HepG2 (cell line): Measurements from ENCODE around the gene TMEM145. TPM values are rescaled to one million over a fixed set of nuclear protein-coding genes. Genes with fewer than 3 reads are reported as not detected.
A peak's percentile ranks its signal among the peaks of the same experiment; 100 is the strongest.

ENCODE experiments used
- DNMT1 ChIP-seq: sonication (generic); formaldehyde crosslinking; IDR thresholded peaks from 2 replicates; pipeline ENCODE4 v1.5.1; 2020; ENCODE audit warnings: mild to moderate bottlenecking, missing genetic modification reagents
- GLI4 ChIP-seq: sonication (generic); formaldehyde crosslinking; IDR thresholded peaks from 2 replicates; pipeline ENCODE4 v1.5.1; 2020; ENCODE audit warnings: missing genetic modification reagents, mild to moderate bottlenecking, moderate library complexity, borderline replicate concordance
- HDAC1 ChIP-seq: sonication (generic); formaldehyde crosslinking; IDR thresholded peaks from 2 replicates; pipeline ENCODE4 v1.5.1; 2020; ENCODE audit warnings: mild to moderate bottlenecking, missing genetic modification reagents
- HOXD1 ChIP-seq: sonication (generic); formaldehyde crosslinking; IDR thresholded peaks from 2 replicates; pipeline ENCODE4 v1.5.0; 2020; ENCODE audit warnings: missing genetic modification reagents
- IRF2 ChIP-seq: IDR thresholded peaks from 2 replicates; pipeline ENCODE4 v1.6.1; 2018; ENCODE audit warnings: missing genetic modification reagents, missing compliant biosample characterization
- KLF11 ChIP-seq: IDR thresholded peaks from 2 replicates; pipeline ENCODE4 v1.6.1; 2016; ENCODE audit warnings: missing compliant biosample characterization
- KLF16 ChIP-seq, 2 experiments: sonication (generic) in 1 of 2; formaldehyde crosslinking in 1 of 2; IDR thresholded peaks; 2 replicates each; pipeline versions ENCODE4 v1.6.1 to v1.8.0; 2016 to 2023; ENCODE audit warnings: missing genetic modification reagents in 2 of 2, missing compliant biosample characterization in 1 of 2
- MIER3 ChIP-seq: IDR thresholded peaks from 2 replicates; pipeline ENCODE4 v1.6.1; 2016; ENCODE audit warnings: missing compliant biosample characterization, borderline replicate concordance
- MIXL1 ChIP-seq: IDR thresholded peaks from 2 replicates; pipeline ENCODE4 v1.6.1; 2016
- NRL ChIP-seq: sonication (generic); formaldehyde crosslinking; IDR thresholded peaks from 2 replicates; pipeline ENCODE4 v1.5.0; 2020; ENCODE audit warnings: missing genetic modification reagents, mild to moderate bottlenecking, moderate library complexity, borderline replicate concordance
- POLR2AphosphoS5 ChIP-seq: IDR thresholded peaks from 2 replicates; pipeline ENCODE4 v1.6.1; 2012; ENCODE audit warnings: low read depth, low read length
- POLR2G ChIP-seq: fragments of 200-400 bp; formaldehyde crosslinking; IDR thresholded peaks from 2 replicates; pipeline ENCODE4 v1.6.1; 2018; ENCODE audit warnings: mild to moderate bottlenecking, low read depth, low read length, moderate library complexity
- SUZ12 ChIP-seq: fragments of 150-350 bp; IDR thresholded peaks from 2 replicates; pipeline ENCODE4 v1.6.1; 2014; ENCODE audit warnings: low read depth, low read length
- TBL1XR1 ChIP-seq: fragments of 150-350 bp; IDR thresholded peaks from 2 replicates; pipeline ENCODE4 v1.6.1; 2014; ENCODE audit warnings: borderline replicate concordance, low read length; ENCODE audit not compliant: partially characterized antibody
- YY1 ChIP-seq: IDR thresholded peaks from 2 replicates; pipeline ENCODE4 v1.6.1; 2011; ENCODE audit warnings: low read length, low read depth, moderate library complexity, mild to moderate bottlenecking; ENCODE audit not compliant: insufficient read depth, insufficient replicate concordance
- ZBTB3 ChIP-seq: sonication (generic); formaldehyde crosslinking; IDR thresholded peaks from 2 replicates; pipeline ENCODE4 v1.4.0; 2020; ENCODE audit warnings: low read depth, mild to moderate bottlenecking, moderate library complexity, missing genetic modification reagents, borderline replicate concordance
- ZFX ChIP-seq: sonication (generic); formaldehyde crosslinking; IDR thresholded peaks from 2 replicates; pipeline ENCODE4 v1.4.0; 2020; ENCODE audit warnings: mild to moderate bottlenecking, low read depth, missing genetic modification reagents, moderate library complexity
- ZNF180 ChIP-seq: sonication (generic); formaldehyde crosslinking; IDR thresholded peaks from 2 replicates; pipeline ENCODE4 v1.4.0; 2020; ENCODE audit warnings: low read depth, missing genetic modification reagents, borderline replicate concordance
- ZNF382 ChIP-seq: sonication (generic); formaldehyde crosslinking; IDR thresholded peaks from 2 replicates; pipeline ENCODE4 v1.5.0; 2020; ENCODE audit warnings: missing genetic modification reagents, mild to moderate bottlenecking, borderline replicate concordance
- ZNF451 ChIP-seq: sonication (generic); formaldehyde crosslinking; IDR thresholded peaks from 2 replicates; pipeline ENCODE4 v1.5.0; 2020; ENCODE audit warnings: mild to moderate bottlenecking, missing genetic modification reagents
- ZNF547 ChIP-seq: sonication (generic); formaldehyde crosslinking; IDR thresholded peaks from 2 replicates; pipeline ENCODE4 v1.5.1; 2020; ENCODE audit warnings: mild to moderate bottlenecking, missing genetic modification reagents
- ZSCAN31 ChIP-seq: sonication (generic); formaldehyde crosslinking; IDR thresholded peaks from 2 replicates; pipeline ENCODE4 v1.5.0; 2020; ENCODE audit warnings: low read depth, mild to moderate bottlenecking, missing genetic modification reagents
- polyA plus RNA-seq, 8 experiments: library from polyadenylated mRNA; depleted of rRNA in 3 of 8; stranded (reverse) in 7 of 8; unstranded in 1 of 8; fragments of >200 nt; fragmentation: Illumina TruSeq in 4 of 8; extraction: Trizol in 4 of 8; gene quantifications; 2 replicates each; pipeline versions ENCODE4 v1.2.1 to v1.2.3, GENCODE V29; 2011 to 2016; ENCODE audit warnings: low read depth in 4 of 8, missing spikeins in 1 of 8, mixed read lengths in 1 of 8; ENCODE audit not compliant: insufficient read depth in 1 of 8
- total RNA-seq, 5 experiments: library from RNA; depleted of rRNA; stranded (reverse); fragments of >200 nt; fragmentation: Illumina TruSeq; extraction: Trizol; gene quantifications; 2 replicates each; pipeline ENCODE4 v1.2.3, GENCODE V29; 2016; ENCODE audit warnings: low read depth in 1 of 5
- TF ChIP-seq, protein P1 (sequence below): sonication (generic); formaldehyde crosslinking; IDR thresholded peaks from 2 replicates; pipeline ENCODE4 v1.4.0; 2020; ENCODE audit warnings: missing genetic modification reagents, mild to moderate bottlenecking, borderline replicate concordance
- TF ChIP-seq, protein P2 (sequence below): sonication (generic); formaldehyde crosslinking; IDR thresholded peaks from 2 replicates; pipeline ENCODE4 v1.4.0; 2020; ENCODE audit warnings: missing genetic modification reagents, low read depth, mild to moderate bottlenecking, borderline replicate concordance
- TF ChIP-seq, protein P3 (sequence below): sonication (generic); formaldehyde crosslinking; IDR thresholded peaks from 2 replicates; pipeline ENCODE4 v1.5.1; 2020; ENCODE audit warnings: missing genetic modification reagents, mild to moderate bottlenecking, borderline replicate concordance

TMEM145 gene
- total and polyA plus RNA-seq, 2 of the 13 experiments (the other 11 are each of a cell fraction or from before 2014, with no cell fraction given): 0.07 to 5.1 TPM

DNA sequence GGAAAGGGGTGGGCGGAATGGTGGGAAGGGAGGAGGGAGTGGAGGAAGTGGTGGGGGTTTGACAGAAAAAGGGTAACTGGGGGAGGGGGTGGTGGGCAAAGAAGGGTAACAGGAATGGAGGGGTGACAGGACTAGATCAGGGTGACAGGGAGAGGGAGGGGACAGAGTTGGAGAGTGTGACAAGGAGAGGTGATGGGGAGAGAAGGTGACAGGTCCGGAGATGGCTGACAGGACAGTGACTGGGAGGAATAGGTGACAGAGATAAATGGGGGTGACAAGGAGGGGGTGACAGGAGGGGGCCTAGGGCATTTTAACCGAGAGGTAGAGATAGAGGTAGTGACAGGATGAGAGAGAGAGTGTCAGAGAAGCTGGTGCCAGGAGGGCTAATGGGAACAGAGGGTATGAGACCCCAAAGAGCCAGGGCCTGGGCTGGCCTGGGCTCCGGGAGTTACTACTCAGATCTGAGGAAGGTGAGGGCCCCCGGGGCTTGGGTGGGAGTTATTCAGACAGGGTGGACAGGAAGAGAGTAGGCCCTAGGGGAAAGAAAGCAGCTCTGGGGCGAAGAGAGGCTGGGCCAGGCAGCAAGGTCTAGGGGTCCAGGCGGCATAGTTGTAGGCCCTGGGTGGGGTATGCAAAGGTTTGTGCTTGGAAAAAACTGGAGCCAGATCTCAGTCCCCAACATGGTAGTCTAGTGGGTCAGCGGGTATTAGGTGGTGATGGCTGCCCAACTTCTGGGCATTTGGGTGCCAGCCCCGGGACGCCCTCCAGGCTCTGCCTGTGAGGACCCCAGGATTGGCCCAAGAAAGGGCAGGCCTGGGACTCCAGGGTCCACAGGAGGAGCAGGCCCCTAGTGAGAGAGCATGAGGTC lies 43.4 kb upstream of the TMEM145 start (continued):
- TF ChIP-seq NRL (CRISPR knock-in tag) (no peak), POLR2G (peak; percentile 18; the same call in 1 of the 2 replicates), ZBTB3 (CRISPR knock-in tag) (no peak), ZNF451 (no peak), ZNF180 (no peak), SUZ12 (no peak), ZNF547 (CRISPR knock-in tag) (peak; percentile 64; the same call in 1 of the 2 replicates), GLI4 (CRISPR knock-in tag) (no peak), ZSCAN31 (CRISPR knock-in tag) (0 out of 2 replicates have a peak, but pooled peaks have one; percentile 50), MIXL1 (CRISPR knock-in tag) (no peak), IRF2 (CRISPR knock-in tag) (no peak), TBL1XR1 (no peak), ZFX (CRISPR knock-in tag) (peak; percentile 11), ZNF382 (CRISPR knock-in tag) (no peak), DNMT1 (CRISPR knock-in tag) (no peak), YY1 (no peak), KLF11 (CRISPR knock-in tag) (no peak), KLF16 (CRISPR knock-in tag; IDR thresholded peaks at IDR 0.05) (0 out of 4 replicates have a peak, but pooled peaks of 1 of the 2 experiments have one; percentile 10), MIER3 (no peak), HDAC1 (CRISPR knock-in tag) (no peak), HOXD1 (CRISPR knock-in tag) (no peak), POLR2AphosphoS5 (no peak)
- TF ChIP-seq, protein P1, sequence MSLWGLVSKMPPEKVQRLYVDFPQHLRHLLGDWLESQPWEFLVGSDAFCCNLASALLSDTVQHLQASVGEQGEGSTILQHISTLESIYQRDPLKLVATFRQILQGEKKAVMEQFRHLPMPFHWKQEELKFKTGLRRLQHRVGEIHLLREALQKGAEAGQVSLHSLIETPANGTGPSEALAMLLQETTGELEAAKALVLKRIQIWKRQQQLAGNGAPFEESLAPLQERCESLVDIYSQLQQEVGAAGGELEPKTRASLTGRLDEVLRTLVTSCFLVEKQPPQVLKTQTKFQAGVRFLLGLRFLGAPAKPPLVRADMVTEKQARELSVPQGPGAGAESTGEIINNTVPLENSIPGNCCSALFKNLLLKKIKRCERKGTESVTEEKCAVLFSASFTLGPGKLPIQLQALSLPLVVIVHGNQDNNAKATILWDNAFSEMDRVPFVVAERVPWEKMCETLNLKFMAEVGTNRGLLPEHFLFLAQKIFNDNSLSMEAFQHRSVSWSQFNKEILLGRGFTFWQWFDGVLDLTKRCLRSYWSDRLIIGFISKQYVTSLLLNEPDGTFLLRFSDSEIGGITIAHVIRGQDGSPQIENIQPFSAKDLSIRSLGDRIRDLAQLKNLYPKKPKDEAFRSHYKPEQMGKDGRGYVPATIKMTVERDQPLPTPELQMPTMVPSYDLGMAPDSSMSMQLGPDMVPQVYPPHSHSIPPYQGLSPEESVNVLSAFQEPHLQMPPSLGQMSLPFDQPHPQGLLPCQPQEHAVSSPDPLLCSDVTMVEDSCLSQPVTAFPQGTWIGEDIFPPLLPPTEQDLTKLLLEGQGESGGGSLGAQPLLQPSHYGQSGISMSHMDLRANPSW (CRISPR knock-in tag): no peak
- TF ChIP-seq, protein P2, sequence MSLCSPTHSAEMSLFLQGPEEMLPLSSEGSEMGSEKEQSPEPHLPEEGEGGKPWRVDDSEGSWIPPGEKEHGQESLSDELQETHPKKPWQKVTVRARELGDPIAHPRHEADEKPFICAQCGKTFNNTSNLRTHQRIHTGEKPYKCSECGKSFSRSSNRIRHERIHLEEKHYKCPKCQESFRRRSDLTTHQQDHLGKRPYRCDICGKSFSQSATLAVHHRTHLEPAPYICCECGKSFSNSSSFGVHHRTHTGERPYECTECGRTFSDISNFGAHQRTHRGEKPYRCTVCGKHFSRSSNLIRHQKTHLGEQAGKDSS (CRISPR knock-in tag): no peak
- TF ChIP-seq, protein P3, sequence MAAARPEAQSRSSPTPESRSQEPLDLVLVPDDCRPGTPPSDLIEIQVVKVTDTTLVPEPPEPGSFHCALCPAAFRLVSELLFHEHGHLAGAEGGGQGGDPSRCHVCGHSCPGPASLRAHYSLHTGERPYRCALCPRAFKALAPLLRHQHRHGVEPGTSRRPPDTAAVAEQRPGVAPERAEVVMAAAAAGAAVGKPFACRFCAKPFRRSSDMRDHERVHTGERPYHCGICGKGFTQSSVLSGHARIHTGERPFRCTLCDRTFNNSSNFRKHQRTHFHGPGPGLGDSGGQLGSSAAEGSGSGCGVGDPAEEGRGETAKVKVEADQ (CRISPR knock-in tag): 0 out of 2 replicates have a peak, but pooled peaks have one; percentile 47
